Neural progenitor cell (in vitro differentiated cells): ENCODE measurements around the gene RARRES2.

Source experiments
- CTCF ChIP-seq: fragments of 200-600 bp; sonication (generic); IDR thresholded peaks from 2 replicates; pipeline ENCODE4 v1.5.1; 2017; ENCODE audit warnings: antibody characterized with exemption, mild to moderate bottlenecking
- EZH2phosphoT487 ChIP-seq: fragments of 200-600 bp; sonication (generic); IDR thresholded peaks from 2 replicates; pipeline ENCODE4 v1.6.1; 2017; ENCODE audit warnings: antibody characterized with exemption

GRCh38 chr7:150324373-150324961 lies 17.0 kb downstream of the RARRES2 start:
- no peak for TF ChIP-seq CTCF
- no peak for TF ChIP-seq EZH2phosphoT487
